ENCODE data around the gene CCR6. TPM values are rescaled to one million over a fixed set of nuclear protein-coding genes. Genes with fewer than 3 reads are reported as not detected.

The CCR6 gene
- total and polyA plus RNA-seq, 2 of the 13 experiments (the other 11 are each of a cell fraction or from before 2014, with no cell fraction given) = 4.5 to 8.7 TPM

DNA sequence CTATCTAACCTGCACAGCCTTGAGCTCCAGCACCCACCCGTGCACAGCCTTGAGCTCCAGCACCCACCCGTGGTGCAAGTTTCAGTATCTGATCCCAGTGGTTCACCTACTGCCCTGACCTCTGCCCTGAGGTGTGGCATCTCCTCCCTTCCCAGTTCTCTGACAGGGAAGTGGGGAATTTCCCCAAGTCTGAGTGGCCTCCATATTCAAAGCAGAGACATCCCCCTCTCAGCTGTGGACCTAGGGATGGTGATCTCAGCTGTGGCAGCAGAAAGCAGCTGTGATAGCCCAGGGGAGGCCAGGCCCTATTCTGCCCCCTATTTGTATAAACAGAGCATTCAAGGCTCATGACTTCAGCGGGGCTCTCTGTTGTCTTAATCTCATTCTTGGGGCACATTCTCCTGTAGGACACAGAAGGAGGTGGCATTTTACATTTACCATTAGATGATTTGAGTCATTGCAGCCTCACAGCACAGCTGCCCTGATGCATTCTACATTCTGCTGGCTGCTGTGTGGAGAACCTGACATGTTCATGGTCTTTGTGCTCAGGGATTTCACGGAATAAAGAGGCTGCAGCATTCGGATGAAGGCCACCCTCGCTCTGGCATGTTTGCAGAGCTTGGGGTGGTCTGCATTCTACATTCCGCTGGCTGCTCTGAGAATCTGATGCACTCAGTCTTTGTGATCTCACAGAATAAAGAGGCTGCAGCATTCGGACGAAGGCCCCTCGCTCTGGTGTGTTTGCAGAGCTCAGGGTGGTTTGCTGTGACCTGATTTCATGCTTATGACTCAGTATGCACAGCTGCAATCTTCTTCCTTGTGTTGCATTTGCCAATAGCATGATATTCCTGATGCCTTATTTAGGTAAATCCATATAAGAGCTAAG, 17.9 kb downstream of the CCR6 start (continued):
- TF ChIP-seq, protein P1, sequence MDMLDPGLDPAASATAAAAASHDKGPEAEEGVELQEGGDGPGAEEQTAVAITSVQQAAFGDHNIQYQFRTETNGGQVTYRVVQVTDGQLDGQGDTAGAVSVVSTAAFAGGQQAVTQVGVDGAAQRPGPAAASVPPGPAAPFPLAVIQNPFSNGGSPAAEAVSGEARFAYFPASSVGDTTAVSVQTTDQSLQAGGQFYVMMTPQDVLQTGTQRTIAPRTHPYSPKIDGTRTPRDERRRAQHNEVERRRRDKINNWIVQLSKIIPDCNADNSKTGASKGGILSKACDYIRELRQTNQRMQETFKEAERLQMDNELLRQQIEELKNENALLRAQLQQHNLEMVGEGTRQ (IDR thresholded peaks at IDR 0.05; ENCODE audit: low read depth, low read length) = no peak
- TF ChIP-seq, protein P1 (CRISPR knock-in tag; IDR thresholded peaks at IDR 0.05; ENCODE audit: borderline replicate concordance) = no peak
- TF ChIP-seq GTF2F1 (IDR thresholded peaks at IDR 0.05; ENCODE audit: low read length) (no peak), ZNF549 (CRISPR knock-in tag; IDR thresholded peaks at IDR 0.05) (no peak), ZNF670 (CRISPR knock-in tag; IDR thresholded peaks at IDR 0.05; ENCODE audit: borderline replicate concordance) (peak; percentile 74; the same call in 1 of the 2 replicates), REXO4 (CRISPR knock-in tag; IDR thresholded peaks at IDR 0.05; ENCODE audit: borderline replicate concordance) (no peak), ZNF24 (IDR thresholded peaks at IDR 0.05) (no peak; the same call in 1 of the 2 replicates), HES4 (CRISPR knock-in tag; IDR thresholded peaks at IDR 0.05; ENCODE audit: borderline replicate concordance) (no peak), POLR2A (IDR thresholded peaks at IDR 0.05; ENCODE audit: insufficient read depth in 1 of 2, low read depth in 2 of 2, low read length in 2 of 2) (no peak), ZNF138 (CRISPR knock-in tag; IDR thresholded peaks at IDR 0.05; ENCODE audit: low read depth) (no peak), ZNF441 (CRISPR knock-in tag; IDR thresholded peaks at IDR 0.05; ENCODE audit: borderline replicate concordance) (no peak), AGO2 (optimal IDR thresholded peaks at IDR 0.05; ENCODE audit: low read depth, low read length) (no peak), KAT7 (CRISPR knock-in tag; IDR thresholded peaks at IDR 0.05; ENCODE audit: borderline replicate concordance) (no peak), NFIC (IDR thresholded peaks at IDR 0.05; ENCODE audit: low read length) (no peak), ZNF674 (CRISPR knock-in tag; IDR thresholded peaks at IDR 0.05; ENCODE audit: low read depth) (no peak), ZNF451 (CRISPR knock-in tag; IDR thresholded peaks at IDR 0.05) (no peak), ARNT2 (CRISPR knock-in tag; IDR thresholded peaks at IDR 0.05; ENCODE audit: low read depth) (no peak), MEIS2 (CRISPR knock-in tag; IDR thresholded peaks at IDR 0.05) (no peak), ZBTB1 (CRISPR knock-in tag; IDR thresholded peaks at IDR 0.05; ENCODE audit: borderline replicate concordance) (no peak), ZNF878 (CRISPR knock-in tag; IDR thresholded peaks at IDR 0.05) (no peak), NFE2 (CRISPR knock-in tag; IDR thresholded peaks at IDR 0.05) (no peak)
- TF ChIP-seq, protein P2, sequence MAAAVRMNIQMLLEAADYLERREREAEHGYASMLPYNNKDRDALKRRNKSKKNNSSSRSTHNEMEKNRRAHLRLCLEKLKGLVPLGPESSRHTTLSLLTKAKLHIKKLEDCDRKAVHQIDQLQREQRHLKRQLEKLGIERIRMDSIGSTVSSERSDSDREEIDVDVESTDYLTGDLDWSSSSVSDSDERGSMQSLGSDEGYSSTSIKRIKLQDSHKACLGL (CRISPR knock-in tag; IDR thresholded peaks at IDR 0.05) = no peak
- TF ChIP-seq, protein P3, sequence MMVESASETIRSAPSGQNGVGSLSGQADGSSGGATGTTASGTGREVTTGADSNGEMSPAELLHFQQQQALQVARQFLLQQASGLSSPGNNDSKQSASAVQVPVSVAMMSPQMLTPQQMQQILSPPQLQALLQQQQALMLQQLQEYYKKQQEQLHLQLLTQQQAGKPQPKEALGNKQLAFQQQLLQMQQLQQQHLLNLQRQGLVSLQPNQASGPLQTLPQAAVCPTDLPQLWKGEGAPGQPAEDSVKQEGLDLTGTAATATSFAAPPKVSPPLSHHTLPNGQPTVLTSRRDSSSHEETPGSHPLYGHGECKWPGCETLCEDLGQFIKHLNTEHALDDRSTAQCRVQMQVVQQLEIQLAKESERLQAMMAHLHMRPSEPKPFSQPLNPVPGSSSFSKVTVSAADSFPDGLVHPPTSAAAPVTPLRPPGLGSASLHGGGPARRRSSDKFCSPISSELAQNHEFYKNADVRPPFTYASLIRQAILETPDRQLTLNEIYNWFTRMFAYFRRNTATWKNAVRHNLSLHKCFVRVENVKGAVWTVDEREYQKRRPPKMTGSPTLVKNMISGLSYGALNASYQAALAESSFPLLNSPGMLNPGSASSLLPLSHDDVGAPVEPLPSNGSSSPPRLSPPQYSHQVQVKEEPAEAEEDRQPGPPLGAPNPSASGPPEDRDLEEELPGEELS (CRISPR knock-in tag; IDR thresholded peaks at IDR 0.05) = peak; percentile 57
- TF ChIP-seq, protein P4, sequence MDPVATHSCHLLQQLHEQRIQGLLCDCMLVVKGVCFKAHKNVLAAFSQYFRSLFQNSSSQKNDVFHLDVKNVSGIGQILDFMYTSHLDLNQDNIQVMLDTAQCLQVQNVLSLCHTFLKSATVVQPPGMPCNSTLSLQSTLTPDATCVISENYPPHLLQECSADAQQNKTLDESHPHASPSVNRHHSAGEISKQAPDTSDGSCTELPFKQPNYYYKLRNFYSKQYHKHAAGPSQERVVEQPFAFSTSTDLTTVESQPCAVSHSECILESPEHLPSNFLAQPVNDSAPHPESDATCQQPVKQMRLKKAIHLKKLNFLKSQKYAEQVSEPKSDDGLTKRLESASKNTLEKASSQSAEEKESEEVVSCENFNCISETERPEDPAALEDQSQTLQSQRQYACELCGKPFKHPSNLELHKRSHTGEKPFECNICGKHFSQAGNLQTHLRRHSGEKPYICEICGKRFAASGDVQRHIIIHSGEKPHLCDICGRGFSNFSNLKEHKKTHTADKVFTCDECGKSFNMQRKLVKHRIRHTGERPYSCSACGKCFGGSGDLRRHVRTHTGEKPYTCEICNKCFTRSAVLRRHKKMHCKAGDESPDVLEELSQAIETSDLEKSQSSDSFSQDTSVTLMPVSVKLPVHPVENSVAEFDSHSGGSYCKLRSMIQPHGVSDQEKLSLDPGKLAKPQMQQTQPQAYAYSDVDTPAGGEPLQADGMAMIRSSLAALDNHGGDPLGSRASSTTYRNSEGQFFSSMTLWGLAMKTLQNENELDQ (CRISPR knock-in tag; IDR thresholded peaks at IDR 0.05; ENCODE audit: borderline replicate concordance) = no peak

All from HepG2 (cell line).